Suprapubic skin (tissue), 3 donors: ENCODE results near the gene LLPH.

Source experiments
- CTCF ChIP-seq, 2 donors: fragments of 200-600 bp in 1 of 2; fragments of 450-650 bp in 1 of 2; sonication (generic) in 1 of 2; IDR thresholded peaks; one replicate each; pipeline ENCODE4 v1.5.1; 2016 to 2019; ENCODE audit warnings: antibody characterized with exemption in 2 of 2, mild to moderate bottlenecking in 1 of 2, moderate library complexity in 1 of 2
- POLR2AphosphoS5 ChIP-seq, 3 donors: sonication (generic); formaldehyde crosslinking; IDR thresholded peaks; one replicate each; pipeline ENCODE4 v1.6.1; 2017; ENCODE audit warnings: antibody characterized with exemption in 3 of 3

- TF ChIP-seq POLR2AphosphoS5 (IDR thresholded peaks at IDR 0.05) (no peak), CTCF (IDR thresholded peaks at IDR 0.05) (no peak)
Measured at GRCh38 chr12:66129934-66130266, 650 bp downstream of the LLPH start.
